ENCODE measurements around the gene MTA1.

Gene MTA1

GRCh38 chr14:105447651-105448640 lies 28.3 kb downstream of the MTA1 start:
- DNase-seq: no peak

DNA sequence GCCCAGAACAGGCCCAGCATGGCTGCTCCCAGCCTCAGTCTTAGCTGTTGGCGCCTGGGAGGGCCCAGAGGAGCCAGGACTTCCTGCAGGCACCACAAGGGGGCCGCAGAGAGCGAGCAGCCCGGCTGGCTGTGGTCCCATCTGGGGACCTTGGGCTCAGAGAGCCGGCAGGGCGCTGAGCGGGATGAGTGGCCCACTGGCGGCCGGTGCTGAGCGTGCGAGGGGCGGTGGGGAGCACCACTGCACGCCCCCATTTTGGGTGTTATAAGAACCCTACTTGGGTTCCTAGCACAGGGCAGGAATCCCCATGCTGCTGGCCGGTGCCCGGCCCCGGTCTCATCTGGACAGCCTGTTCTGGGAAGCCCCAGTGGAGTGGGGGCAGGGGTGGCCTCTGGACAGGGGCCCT lies 29.1 kb downstream of the MTA1 start:
- DNase-seq: peak; percentile 67

- no peak for DNase-seq
These were observed 29.9 kb downstream of the MTA1 start for GRCh38 chr14:105449276-105450122.

DNA sequence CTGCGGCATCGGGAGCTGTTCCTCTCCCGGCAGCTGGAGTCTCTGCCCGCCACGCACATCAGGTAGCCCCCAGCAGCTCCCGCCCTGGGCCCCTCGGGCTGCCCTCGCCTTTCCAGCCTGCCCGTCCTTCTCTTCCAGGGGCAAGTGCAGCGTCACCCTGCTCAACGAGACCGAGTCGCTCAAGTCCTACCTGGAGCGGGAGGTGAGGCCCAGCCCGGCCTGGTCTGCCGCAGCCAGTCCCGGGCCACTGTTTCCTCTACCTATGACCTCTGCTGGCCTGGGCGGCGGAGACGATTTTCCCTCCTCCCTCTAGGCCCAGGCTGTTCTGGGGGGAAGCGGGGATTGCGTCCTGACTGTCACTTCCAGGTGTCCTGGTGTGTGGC lies 30.5 kb downstream of the MTA1 start:
- no peak for DNase-seq

DNA sequence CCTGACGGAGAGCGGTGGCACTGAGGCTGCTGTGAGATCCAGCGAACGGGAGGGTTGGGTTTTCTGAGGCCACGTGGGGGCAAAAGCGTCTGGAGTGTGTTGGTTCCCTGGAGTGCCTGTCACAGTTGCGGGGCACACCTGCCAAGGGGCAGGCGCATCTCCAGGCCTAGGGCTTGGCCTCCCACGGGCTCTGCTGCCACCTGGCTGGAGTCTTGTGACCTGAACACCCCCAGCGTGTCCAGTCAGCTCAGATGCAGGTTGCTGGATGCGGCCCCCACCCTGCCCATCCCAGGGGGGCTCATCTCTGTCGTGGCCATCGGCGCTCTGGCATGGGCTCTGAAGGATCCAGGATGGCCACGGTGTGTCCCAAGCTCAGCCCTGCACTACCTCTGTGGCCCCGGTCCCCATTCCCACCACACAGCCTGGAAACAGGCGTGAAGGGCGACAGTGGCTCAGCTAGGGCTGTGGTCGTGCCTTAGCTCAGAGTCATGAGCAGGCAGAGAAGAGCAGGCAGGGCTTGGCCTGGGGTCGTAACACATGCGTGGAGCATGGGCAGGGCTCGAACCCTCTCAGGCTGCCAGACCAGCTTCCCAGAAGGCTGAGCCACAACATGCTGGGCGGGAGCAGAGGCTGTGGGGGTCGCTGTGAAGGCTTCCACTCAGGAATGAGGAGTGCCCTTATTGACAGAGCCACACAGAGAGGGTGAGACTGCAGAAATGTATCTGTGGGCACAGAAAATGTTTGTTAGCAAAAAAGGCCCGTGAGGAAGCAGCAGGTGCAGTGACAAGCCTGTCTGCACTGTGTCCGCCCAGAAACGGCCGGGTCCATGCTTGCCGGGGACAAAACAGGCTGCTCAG lies 31.5 kb downstream of the MTA1 start:
- no peak for DNase-seq

DNA sequence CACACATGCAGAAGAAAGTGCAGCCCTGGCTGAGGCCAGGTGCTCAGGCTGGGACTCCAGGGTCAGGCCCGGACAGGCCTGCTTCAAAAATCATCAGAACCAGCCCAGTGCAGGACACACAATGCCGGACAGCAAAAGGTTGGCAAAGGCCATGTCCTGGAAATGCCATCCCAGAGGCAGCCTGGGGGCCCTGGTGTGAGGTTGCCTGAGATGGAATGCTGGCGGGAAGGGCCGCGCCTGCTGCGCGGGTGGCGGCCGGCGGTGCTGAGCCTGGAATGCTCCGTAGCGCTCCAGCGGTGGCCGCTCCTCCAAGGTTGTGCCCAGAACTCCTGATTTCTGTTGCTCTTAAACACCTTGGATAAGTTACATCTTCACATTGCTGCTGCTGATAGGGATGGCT lies 33.3 kb downstream of the MTA1 start:
- no peak for DNase-seq

DNA sequence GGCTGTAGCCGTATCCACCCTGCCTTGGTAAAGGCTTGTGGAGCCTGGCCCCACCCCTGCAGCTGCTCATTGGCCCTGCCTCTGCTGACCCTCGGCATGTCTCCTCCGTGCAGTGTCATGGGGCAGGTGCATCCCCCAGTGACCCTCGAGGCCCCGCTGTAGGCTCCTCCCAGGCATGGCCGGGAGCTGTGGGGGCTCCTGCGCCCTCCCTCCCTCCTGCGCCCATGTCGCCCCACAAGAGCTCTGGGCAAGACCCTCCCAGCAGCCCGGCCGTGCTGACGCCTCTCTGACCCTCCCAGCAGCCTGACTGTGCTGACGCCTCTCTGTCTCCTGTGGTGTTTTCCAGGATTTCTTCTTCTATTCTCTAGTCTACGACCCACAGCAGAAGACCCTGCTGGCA lies 34.2 kb downstream of the MTA1 start:
- DNase-seq: no peak

DNA sequence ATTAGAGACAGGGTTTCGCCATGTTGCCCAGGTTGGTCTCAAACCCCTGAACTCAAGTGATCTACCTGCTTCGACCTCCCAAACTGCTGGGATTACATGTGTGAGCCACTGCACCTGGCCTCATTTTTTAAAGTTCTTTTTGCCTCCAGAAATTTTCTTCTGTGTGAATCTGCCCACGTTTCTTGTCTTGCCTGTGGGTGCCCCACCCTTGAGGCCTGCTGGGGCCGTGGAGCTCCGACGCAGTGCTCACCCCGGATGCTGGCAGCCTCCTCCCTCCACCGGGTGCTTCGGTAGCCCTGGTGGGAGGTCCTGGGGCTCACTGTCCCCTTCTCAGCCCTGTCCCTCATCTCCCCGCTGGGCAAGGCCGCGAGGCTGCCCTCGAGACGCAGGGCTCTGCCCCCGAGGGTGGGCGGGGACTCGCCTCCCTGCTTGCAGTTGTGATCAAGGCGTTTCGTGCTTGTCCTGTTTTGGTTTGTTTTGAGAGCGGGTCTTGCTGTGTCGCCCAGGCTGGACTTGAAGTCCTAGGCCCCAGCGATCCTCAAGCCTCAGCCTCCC lies 35.5 kb downstream of the MTA1 start:
- DNase-seq: no peak

DNA sequence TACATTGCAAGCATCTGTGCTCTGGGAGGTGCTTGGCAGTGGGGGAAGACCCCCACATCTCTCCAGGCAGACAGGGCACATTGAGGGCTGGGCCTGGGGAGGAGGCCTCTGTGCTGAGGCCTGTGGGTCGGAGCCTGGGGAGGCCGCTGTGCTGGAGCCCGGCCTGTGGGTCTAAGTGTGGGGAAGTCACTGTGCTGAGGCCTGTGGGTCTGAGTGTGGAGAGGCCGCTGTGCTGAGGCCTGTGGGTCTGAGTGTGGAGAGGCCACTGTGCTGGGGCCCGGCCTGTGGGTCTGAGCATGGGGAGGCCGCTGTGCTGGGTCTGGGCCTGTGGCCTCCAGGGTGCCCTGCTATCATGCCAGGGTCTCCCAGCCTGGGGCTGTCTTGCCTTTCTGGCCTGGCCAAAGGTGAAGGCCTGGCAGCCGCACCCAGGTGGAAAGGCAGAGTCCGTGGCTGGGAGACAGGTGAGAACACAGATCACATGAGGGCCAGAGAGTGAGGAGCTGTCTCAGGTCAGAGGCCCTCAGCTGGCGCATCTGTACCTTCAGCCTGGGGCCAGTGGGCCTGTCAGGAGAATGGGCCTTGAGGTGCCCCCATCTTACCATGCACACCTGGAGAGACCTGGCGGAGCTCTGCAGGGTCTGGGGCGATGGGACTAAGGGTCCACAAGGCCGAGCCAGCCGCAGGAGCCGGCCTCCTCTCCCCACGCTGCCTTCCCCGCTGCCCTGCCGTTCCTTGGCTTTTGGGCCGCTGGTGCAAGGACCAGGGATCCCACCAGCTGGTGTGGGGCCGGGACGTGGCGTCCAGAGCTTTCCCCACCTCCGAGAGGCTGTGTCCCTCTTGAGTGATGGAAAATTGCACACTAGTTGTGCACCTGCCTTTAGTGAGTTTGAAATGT lies 36.4 kb downstream of the MTA1 start:
- DNase-seq: no peak

GRCh38 chr14:105456736-105457617 lies 37.4 kb downstream of the MTA1 start:
- DNase-seq: no peak

DNA sequence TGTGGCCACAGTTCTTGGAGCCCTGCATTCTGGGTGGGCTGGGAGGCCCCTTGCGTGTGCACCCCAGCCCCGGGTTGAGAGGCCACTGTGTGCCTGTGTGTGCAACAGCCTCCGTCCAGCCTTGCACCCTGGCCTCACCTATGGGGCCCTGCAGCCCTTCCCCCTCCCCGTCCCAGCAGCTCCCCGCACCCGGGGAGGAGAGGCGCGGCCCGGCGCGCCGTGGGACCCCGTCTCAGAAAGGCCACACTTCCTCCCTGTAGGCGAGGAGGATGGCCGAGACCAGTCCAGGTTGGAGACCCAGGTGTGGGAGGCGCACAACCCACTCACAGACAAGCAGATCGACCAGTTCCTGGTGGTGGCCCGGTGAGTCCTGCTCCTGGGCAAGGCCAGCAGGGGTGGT lies 38.4 kb downstream of the MTA1 start:
- no peak for DNase-seq

GRCh38 chr14:105458571-105458970 lies 38.9 kb downstream of the MTA1 start:
- no peak for DNase-seq

- no peak for DNase-seq
These were observed 40.5 kb downstream of the MTA1 start for GRCh38 chr14:105460116-105460515.

DNA sequence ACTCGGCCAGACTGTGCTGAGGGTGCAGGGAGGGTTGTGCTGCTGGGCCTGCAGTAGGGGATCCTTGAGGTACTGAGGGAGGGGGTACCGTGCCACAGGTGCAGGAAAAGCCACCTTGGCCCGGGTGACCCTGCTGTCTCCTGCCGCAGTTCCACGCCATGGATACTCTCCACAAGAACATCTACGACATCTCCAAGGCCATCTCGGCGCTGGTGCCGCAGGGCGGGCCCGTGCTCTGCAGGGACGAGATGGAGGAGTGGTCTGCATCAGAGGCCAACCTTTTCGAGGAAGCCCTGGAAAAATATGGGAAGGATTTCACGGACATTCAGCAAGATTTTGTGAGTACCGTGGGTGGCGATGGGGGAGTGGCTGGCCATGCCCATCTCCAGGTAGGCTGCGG lies 41.0 kb downstream of the MTA1 start:
- no peak for DNase-seq

DNA sequence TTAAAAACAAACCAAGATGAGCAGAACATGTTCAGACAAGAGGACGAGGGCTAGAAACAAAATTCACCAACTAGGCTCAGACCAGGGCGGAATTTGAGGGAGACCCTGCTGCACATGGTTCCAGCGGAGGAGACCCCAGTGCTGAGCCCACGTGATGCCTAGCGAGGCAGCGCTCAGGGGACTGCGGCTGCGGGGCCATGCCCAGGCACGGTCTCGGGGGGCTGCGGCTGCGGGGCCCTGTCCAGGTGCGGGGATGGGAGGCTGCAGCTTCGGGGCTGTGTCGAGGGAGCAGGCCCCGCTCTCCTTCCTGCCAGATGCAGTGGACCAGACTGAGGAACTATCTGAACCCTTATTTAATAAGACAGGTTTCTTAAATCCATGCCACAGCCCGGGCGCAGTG lies 42.3 kb downstream of the MTA1 start:
- no peak for DNase-seq

DNA sequence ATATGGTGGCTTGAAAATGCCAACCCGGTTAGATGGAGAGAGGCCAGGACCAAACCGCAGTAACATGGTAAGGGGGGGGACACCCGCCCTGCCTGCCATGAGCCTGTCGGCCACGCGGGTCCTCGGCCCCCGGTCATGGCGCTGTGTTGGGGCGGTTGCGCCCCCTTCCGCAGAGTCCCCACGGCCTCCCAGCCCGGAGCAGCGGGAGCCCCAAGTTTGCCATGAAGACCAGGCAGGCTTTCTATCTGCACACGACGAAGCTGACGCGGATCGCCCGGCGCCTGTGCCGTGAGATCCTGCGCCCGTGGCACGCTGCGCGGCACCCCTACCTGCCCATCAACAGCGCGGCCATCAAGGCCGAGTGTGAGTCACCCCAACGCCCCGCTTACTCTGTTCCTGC lies 44.9 kb downstream of the MTA1 start:
- DNase-seq: no peak

DNA sequence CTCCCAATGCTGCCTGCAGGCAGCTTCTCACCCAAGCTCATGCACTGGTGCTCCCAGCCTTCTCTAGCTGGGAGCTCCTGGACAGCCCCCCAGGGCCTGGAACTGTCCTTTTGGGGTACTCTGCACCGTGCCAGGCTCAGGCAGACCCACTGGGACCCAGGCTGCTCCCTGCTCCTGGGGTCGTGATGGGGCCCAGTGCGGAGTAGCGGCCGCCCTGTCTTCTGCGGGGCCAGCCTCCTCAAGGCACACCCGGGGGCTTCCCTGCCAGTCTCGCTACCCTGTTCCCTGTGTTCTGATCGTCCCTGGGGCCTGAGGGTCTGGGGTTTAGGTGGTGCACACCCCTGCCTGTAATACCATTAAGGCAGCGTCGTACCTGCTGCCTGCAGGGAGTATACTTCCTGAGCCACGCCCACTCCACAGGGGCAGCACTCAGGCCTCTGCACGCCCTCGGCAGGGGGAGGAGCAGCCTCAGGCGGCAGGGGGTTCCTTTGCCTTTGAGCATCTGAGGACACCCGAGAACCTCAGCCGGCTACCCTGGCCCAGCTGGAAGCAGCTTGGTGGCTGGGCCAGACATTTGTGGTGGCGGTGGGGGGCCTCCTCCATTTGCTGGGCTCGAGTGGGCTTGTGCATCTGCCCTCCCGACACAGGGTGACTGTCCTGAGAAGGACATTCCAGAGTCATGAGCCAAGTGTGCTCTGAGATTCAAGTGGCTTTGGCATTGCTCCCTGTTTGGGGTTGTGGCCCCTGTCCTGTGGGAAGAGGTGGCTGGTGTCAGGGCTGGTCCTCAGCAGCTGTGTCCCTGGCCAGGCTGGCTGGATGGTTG lies 45.8 kb downstream of the MTA1 start:
- no peak for DNase-seq

- no peak for DNase-seq
These were observed 47.1 kb downstream of the MTA1 start for GRCh38 chr14:105466531-105467248.
